GM19099 (cell line): Measurements from ENCODE around the gene APOA1.

ENCODE experiments used
- POLR2A ChIP-seq: IDR thresholded peaks from 3 replicates; pipeline ENCODE4 v1.6.1; 2011; ENCODE audit warnings: low read depth; ENCODE audit not compliant: insufficient read length; ENCODE audit errors: extremely low read depth

APOA1 gene

GRCh38 chr11:116821050-116821918, 16.1 kb downstream of the APOA1 start:
- TF ChIP-seq POLR2A: no peak

- no peak for TF ChIP-seq POLR2A
Measured at GRCh38 chr11:116819049-116819448, 18.4 kb downstream of the APOA1 start.

DNA sequence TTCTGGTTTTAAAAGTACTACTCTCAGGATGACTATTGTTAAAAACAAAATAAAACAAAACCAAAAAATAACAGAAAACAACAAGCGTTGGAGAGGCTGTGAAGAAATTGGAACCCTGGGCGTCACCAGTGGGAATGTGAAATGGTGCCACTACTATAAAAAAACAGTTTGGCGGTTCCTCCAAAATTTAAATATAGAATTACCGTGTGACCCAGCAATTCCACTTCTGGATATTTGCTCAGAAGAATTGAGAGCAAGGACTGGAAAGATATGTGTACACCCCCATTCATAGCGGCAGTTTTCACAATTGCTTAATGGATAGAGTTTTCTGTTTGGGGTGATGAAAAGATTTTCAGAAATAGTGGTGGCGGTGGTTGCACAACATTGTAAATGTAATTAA, 22.9 kb downstream of the APOA1 start:
- TF ChIP-seq POLR2A: no peak

DNA sequence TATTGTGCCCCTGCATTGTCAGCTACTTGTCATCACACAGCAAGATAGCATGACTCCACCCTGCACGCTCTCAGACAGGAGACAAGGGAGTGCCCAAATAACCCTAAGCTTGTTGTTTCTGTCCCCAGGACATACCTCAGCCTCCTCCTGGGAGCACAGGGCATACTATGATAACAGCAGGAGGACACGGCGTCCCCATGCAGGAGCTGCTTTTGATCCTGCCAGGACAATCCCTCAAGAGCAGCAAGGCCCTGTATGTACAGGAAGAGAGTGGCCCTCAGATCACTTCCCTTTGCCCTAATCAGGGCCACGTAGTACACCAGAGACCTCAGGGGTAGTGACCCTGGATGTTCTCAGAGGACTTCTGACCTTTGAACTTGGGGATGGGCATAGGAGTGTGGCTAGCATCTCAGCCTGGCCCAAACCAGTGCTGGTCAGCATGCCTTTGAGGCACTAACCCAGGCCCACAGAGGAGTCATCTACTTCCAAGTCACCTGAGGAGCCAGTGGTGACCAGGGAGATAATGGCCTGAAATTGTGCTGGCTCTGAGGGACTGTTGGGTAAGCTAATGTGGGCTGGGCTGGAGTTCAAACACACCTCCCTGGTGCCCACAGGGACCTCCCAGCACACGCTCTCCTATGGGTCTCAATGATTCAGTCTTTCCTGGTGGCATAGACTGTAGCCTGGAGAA, 23.5 kb downstream of the APOA1 start:
- TF ChIP-seq POLR2A: no peak

DNA sequence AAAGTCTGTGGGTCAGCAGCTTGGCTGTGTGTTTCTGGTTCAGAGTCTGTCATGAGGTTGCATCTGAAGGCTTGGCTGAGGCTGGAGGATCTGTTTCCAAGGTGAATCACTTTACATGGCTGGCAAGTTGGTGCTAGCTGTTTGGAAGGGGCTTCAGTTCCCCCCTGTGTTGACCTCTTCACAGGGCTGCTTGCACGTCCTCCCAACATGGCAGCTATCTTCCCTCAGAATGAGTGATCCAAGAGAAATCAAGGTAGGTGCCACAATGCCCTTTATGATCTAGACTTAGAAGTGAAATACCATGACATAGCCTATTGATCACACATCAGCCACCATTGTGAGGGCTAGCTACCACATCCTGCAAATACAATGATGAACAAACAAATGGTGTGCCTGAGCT, 24.3 kb downstream of the APOA1 start:
- TF ChIP-seq POLR2A: no peak

- no peak for TF ChIP-seq POLR2A
Measured at GRCh38 chr11:116812109-116812508, 25.3 kb downstream of the APOA1 start.

DNA sequence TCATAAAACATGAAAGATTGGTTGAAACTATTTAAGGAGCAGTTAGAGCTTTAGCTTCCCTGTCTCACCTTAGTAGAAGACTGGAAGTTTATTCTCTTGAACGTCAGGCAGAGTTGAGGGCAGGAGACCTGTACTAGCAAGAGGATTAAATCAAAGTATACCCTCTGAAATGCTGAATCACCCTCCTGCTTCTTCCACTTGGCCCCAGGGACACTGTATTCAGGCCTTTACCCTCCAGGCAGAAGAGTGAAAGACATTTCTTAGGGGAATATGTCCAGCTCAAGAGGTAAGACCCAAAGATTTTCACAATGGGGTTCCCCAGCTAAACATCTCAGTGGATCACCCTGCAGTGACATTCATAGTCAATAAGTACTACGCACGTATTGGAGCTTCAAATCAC, 26.2 kb downstream of the APOA1 start:
- no peak for TF ChIP-seq POLR2A

DNA sequence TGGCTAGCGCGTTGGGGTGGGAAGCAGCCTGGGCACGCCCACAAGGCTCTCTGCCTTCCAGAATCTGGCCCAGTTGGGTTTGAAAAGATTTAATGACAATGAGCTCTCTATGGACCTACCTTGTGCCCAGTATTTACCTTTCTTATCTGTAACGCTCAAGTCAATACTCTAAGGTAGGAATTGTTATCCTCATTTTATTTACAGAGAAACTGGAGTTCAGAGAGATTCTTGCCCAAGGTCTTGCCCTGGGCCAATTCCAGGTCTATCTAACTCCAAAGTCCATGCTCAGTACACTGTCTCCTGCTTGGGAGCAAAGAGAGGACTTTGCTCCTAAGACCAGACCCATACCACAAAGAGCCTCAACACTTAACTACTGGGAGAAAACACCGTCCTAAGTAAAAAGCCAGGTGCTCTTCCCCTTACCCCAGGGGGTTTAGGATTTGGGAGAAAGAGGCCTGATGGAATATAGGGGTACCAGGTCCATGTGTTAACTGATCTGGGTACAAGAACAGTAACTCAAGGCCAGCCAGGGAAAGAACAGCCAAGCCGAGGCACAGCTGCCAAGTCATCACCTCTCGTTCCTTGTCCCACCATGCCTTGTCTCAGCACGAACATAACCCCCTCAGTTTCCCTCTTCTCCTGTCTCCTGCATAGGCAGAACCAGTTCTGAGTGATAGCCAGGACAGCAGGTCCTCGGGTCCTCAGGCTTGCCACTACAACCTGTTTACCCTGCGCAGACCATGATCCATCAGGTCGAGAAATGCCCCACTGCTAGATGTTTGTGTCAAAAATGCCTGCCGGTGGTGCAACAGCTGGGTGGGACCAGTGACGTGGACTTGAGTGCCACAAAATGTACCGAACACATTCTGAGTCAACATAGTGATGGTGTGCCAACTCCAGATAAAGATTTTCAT, 28.9 kb downstream of the APOA1 start:
- no peak for TF ChIP-seq POLR2A

DNA sequence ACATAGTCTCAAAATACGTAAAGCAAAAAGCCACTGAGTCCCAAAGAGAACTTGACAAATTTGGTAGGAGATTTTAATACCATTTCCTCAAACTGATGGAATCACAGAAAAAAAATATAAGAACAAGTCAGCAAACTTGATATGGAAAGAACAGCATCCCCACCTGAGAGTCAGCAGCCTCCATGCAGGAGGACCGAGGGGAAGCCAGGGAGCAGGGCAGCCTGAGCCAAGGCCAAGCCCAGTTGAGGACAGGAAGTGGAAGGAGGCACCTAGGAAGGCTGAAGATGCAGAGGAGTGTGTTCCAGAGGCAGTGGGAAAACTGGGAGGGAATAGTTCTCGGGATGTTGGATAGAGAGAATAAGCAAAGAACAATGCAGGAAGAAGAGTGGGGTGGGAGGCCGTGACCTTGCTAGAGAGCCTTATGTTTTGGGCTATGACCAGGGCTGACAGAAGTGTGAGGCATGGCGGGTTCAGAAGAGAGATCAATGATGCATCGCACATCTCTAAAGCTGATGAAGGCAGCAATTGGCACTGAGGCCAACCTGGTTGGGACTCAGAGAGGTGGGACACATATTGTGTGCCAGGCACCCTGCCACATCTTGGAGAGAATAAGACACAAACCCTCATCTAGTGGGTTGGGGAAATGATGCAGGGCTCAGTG, 29.7 kb downstream of the APOA1 start:
- no peak for TF ChIP-seq POLR2A

DNA sequence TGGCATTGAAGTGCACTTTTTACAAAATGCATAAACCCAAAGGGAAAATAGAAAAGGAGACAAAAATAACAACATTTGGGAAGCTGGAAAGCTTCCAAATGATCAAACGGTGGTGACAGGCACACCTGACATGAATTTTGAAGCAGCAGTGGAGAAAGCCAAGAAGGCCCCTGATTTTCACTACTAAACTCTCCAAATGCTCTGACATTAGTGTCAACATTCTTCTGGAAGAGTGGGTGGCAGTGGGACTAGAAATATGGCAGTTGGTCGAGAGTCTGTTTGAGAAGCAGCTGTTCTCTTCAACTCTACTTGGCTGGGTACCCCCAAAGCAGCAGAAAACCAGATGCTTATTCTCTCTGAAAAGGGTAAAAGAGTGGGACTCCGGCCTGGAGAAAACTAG, 33.4 kb downstream of the APOA1 start:
- TF ChIP-seq POLR2A: no peak

GRCh38 chr11:116800610-116801009, 36.8 kb downstream of the APOA1 start:
- TF ChIP-seq POLR2A: no peak

DNA sequence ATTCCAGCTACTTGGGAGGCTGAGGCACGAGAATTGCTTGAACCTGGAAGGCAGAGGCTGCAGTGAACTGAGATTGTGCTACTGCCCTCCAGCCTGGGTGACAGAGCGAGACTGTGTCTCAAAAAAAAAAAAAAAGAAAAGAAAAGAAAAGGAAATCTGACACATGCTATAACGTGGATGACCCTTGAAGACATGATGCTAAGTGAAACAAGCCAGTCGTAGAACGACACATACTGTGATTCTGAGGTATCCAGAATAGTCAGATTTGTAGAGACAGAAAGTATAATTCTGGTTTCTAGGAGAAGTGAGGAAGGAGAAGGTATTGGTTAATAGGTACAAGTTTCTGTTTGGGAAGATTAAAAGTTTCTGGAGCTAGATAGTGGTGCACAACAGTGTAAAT, 39.1 kb downstream of the APOA1 start:
- no peak for TF ChIP-seq POLR2A

- TF ChIP-seq POLR2A: no peak
Measured at GRCh38 chr11:116797816-116798215, 39.6 kb downstream of the APOA1 start.

GRCh38 chr11:116796548-116796947, 40.9 kb downstream of the APOA1 start:
- TF ChIP-seq POLR2A: no peak

DNA sequence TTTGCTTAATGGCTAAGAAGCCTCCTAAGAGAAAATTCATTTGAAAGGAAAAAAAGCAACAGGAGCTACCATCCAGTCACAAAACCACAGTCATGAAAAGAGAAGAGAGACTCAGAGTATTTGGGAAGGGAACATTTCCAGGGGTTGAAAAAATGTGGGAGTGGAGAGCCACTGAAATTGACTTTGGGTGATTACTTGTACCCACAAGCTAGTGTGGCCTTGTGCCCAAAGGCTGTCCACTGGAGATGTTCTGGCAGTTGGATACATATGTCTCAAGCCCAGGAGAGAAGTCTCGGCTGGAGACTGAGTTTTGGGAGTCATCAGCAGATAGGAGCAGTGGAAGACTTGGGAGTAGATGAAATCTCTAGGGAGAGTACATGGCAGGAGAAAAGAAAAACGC, 42.6 kb downstream of the APOA1 start:
- no peak for TF ChIP-seq POLR2A
